SJCRH30 (cell line): ENCODE data around the gene PXN. TPM values are rescaled to one million over a fixed set of nuclear protein-coding genes. Genes with fewer than 3 reads are reported as not detected.
"Not testable (repeated sequence)": the region's sequence is repeated elsewhere in the genome, so short reads cannot be mapped to it uniquely, and the experiment has no call there.

Experiments
- DNase-seq, 2 experiments: peaks; one replicate each; pipeline ENCODE4 v3.0.0-alpha.2; 2015 to 2020
- H3K27ac ChIP-seq: fragments of 250-450 bp; sonication (Bioruptor Pico); 2 replicates; pipeline ENCODE4 v1.5.1; 2020; ENCODE audit warnings: mild to moderate bottlenecking, moderate library complexity
- H3K27me3 ChIP-seq: fragments of 250-450 bp; sonication (Bioruptor Pico); 2 replicates; pipeline ENCODE4 v1.5.1; 2020; ENCODE audit warnings: mild to moderate bottlenecking, moderate library complexity
- H3K36me3 ChIP-seq: fragments of 250-450 bp; sonication (Bioruptor Pico); 2 replicates; pipeline ENCODE4 v1.5.1; 2020; ENCODE audit warnings: mild to moderate bottlenecking, moderate library complexity
- H3K4me1 ChIP-seq: fragments of 250-450 bp; sonication (Bioruptor Pico); 2 replicates; pipeline ENCODE4 v1.5.1; 2020; ENCODE audit warnings: mild to moderate bottlenecking, moderate library complexity
- H3K4me3 ChIP-seq: fragments of 250-450 bp; sonication (Bioruptor Pico); 2 replicates; pipeline ENCODE4 v1.5.1; 2020; ENCODE audit warnings: mild to moderate bottlenecking, moderate library complexity
- H3K9me3 ChIP-seq: fragments of 250-450 bp; sonication (Bioruptor Pico); replicated peaks from 2 replicates; pipeline ENCODE4 v1.5.1; 2020; ENCODE audit warnings: mild to moderate bottlenecking, moderate library complexity
- total RNA-seq: library from RNA; depleted of rRNA; stranded (reverse); fragments of >200 nt; shearing (Covaris generic); gene quantifications from 2 replicates; pipeline ENCODE4 v1.2.3, GENCODE V29; 2014

PXN gene
- total RNA-seq, 1 experiment from 2014 or later, result 29.7 TPM

GRCh38 chr12:120253313-120253712 lies 12.2 kb downstream of the PXN start:
- H3K9me3 ChIP-seq, H3K27me3 ChIP-seq, H3K27ac ChIP-seq, H3K36me3 ChIP-seq, H3K4me3 ChIP-seq, DNase-seq: not testable (repeated sequence)
- peaks cover 11% of the 10 kb centered on the region for H3K4me1 ChIP-seq

GRCh38 chr12:120252071-120252906 lies 13.2 kb downstream of the PXN start:
- no peaks in the 10 kb centered on the region for H3K27me3 ChIP-seq
- H3K27ac ChIP-seq, result no peak overlapping the region
- DNase-seq, result no peak
- H3K4me3 ChIP-seq, result no peak overlapping the region
- H3K9me3 ChIP-seq, result no peaks in the 10 kb centered on the region
- H3K4me1 ChIP-seq, result peaks cover 11% of the 10 kb centered on the region
- peaks cover 9% of the 10 kb centered on the region; the same call in 1 of the 2 replicates for H3K36me3 ChIP-seq

- H3K27ac ChIP-seq, H3K4me1 ChIP-seq, H3K9me3 ChIP-seq, H3K36me3 ChIP-seq, H3K27me3 ChIP-seq, H3K4me3 ChIP-seq, DNase-seq: not testable (repeated sequence)
Measured at GRCh38 chr12:120251364-120252070, 14.0 kb downstream of the PXN start.

GRCh38 chr12:120249875-120250795 lies 15.4 kb downstream of the PXN start:
- Histone ChIP-seq H3K4me1 (peaks cover 12% of the 10 kb centered on the region), H3K4me3 (no peak overlapping the region), H3K36me3 (peaks cover 9% of the 10 kb centered on the region; the same call in 1 of the 2 replicates), H3K9me3 (no peaks in the 10 kb centered on the region), H3K27ac (no peak overlapping the region), H3K27me3 (no peaks in the 10 kb centered on the region)
- DNase-seq, result no peak

GRCh38 chr12:120249266-120249874 lies 16.2 kb downstream of the PXN start:
- peaks cover 16% of the 10 kb centered on the region for H3K4me1 ChIP-seq
- no peaks in the 10 kb centered on the region for H3K27me3 ChIP-seq
- no peak for DNase-seq
- H3K4me3 ChIP-seq, result no peak overlapping the region
- H3K27ac ChIP-seq, result no peak overlapping the region
- peaks cover 9% of the 10 kb centered on the region; the same call in 1 of the 2 replicates for H3K36me3 ChIP-seq
- H3K9me3 ChIP-seq, result no peaks in the 10 kb centered on the region

- peaks cover 22% of the 10 kb centered on the region for H3K4me1 ChIP-seq
Measured at GRCh38 chr12:120247621-120248030, 17.9 kb downstream of the PXN start.

GRCh38 chr12:120247183-120247582 lies 18.3 kb downstream of the PXN start:
- H3K4me3 ChIP-seq, result no peak overlapping the region
- H3K4me1 ChIP-seq, result peaks cover 22% of the 10 kb centered on the region

More at GRCh38 chr12:120247621-120248030, 17.9 kb downstream of the PXN start:
- H3K27ac ChIP-seq, result no peak overlapping the region
- H3K4me3 ChIP-seq, result no peak overlapping the region
- no peak for DNase-seq
- no peaks in the 10 kb centered on the region for H3K9me3 ChIP-seq
- H3K36me3 ChIP-seq, result no peaks in the 10 kb centered on the region; the same call in 1 of the 2 replicates
- H3K27me3 ChIP-seq, result no peaks in the 10 kb centered on the region

GRCh38 chr12:120246705-120247104 lies 18.8 kb downstream of the PXN start:
- H3K9me3 ChIP-seq, H3K4me3 ChIP-seq, H3K27me3 ChIP-seq, H3K36me3 ChIP-seq, H3K27ac ChIP-seq, DNase-seq: not testable (repeated sequence)
- H3K4me1 ChIP-seq, result peaks cover 22% of the 10 kb centered on the region

More at GRCh38 chr12:120247183-120247582, 18.3 kb downstream of the PXN start:
- H3K36me3 ChIP-seq, result no peaks in the 10 kb centered on the region; the same call in 1 of the 2 replicates
- H3K9me3 ChIP-seq, result no peaks in the 10 kb centered on the region
- no peak for DNase-seq
- H3K27ac ChIP-seq, result no peak overlapping the region
- no peaks in the 10 kb centered on the region for H3K27me3 ChIP-seq

GRCh38 chr12:120242971-120243699 lies 22.4 kb downstream of the PXN start:
- Histone ChIP-seq H3K27me3 (no peaks in the 10 kb centered on the region), H3K4me1 (peaks cover 23% of the 10 kb centered on the region), H3K36me3 (no peaks in the 10 kb centered on the region), H3K4me3 (no peak overlapping the region), H3K9me3 (no peaks in the 10 kb centered on the region), H3K27ac (no peak overlapping the region)
- DNase-seq, result no peak

- no peak overlapping the region for H3K27ac ChIP-seq
- peaks cover 27% of the 10 kb centered on the region for H3K4me1 ChIP-seq
- H3K27me3 ChIP-seq, result no peaks in the 10 kb centered on the region
- no peaks in the 10 kb centered on the region for H3K36me3 ChIP-seq
- H3K4me3 ChIP-seq, result no peak overlapping the region
- DNase-seq, result no peak
- no peaks in the 10 kb centered on the region for H3K9me3 ChIP-seq
Measured at GRCh38 chr12:120242275-120242799, 23.2 kb downstream of the PXN start.

- Histone ChIP-seq H3K4me1 (peaks cover 28% of the 10 kb centered on the region), H3K36me3 (no peaks in the 10 kb centered on the region), H3K4me3 (no peak overlapping the region), H3K27ac (no peak overlapping the region), H3K9me3 (no peaks in the 10 kb centered on the region), H3K27me3 (no peaks in the 10 kb centered on the region)
- DNase-seq, result no peak
Measured at GRCh38 chr12:120241561-120242274, 23.8 kb downstream of the PXN start.

GRCh38 chr12:120240495-120240833 lies 25.1 kb downstream of the PXN start:
- Histone ChIP-seq H3K4me1 (peaks cover 36% of the 10 kb centered on the region), H3K4me3 (no peak overlapping the region), H3K27me3 (no peaks in the 10 kb centered on the region), H3K27ac (no peak overlapping the region), H3K9me3 (no peaks in the 10 kb centered on the region), H3K36me3 (no peaks in the 10 kb centered on the region)
- DNase-seq, result no peak
